GM23248 (cell line): ENCODE measurements around the gene UBTFL1. TPM values are rescaled to one million over a fixed set of nuclear protein-coding genes. Genes with fewer than 3 reads are reported as not detected.
A peak's percentile ranks its signal among the peaks of the same experiment; 100 is the strongest.

Source experiments
- DNase-seq: peaks from one replicate; pipeline ENCODE4 v3.0.0-alpha.2; 2015
- H2AFZ ChIP-seq: fragments of 200-600 bp; sonication (generic); 2 replicates; pipeline ENCODE4 v1.6.1; 2016; ENCODE audit warnings: antibody characterized with exemption
- H3F3A ChIP-seq: fragments of 200-600 bp; sonication (generic); 2 replicates; pipeline ENCODE4 v1.6.1; 2016; ENCODE audit warnings: mild to moderate bottlenecking, antibody characterized with exemption, mixed run types; ENCODE audit not compliant: insufficient read depth
- H3K27ac ChIP-seq: fragments of 200-600 bp; sonication (generic); 2 replicates; pipeline ENCODE4 v1.5.1; 2016; ENCODE audit warnings: mild to moderate bottlenecking
- H3K27me3 ChIP-seq: fragments of 200-600 bp; sonication (generic); replicated peaks from 2 replicates; pipeline ENCODE4 v1.6.1; 2016; ENCODE audit warnings: mild to moderate bottlenecking; ENCODE audit not compliant: insufficient read depth
- H3K36me3 ChIP-seq: fragments of 200-600 bp; sonication (generic); 2 replicates; pipeline ENCODE4 v1.6.1; 2016; ENCODE audit warnings: low read depth, mild to moderate bottlenecking
- H3K4me1 ChIP-seq: fragments of 200-600 bp; sonication (generic); 2 replicates; pipeline ENCODE4 v1.6.1; 2016; ENCODE audit warnings: mild to moderate bottlenecking; ENCODE audit not compliant: insufficient read depth
- H3K4me2 ChIP-seq: fragments of 200-600 bp; sonication (generic); one replicate; pipeline ENCODE4 v1.6.1; 2016; ENCODE audit warnings: mild to moderate bottlenecking; ENCODE audit not compliant: unreplicated experiment
- H3K4me3 ChIP-seq: fragments of 200-600 bp; sonication (generic); 2 replicates; pipeline ENCODE4 v1.5.1; 2016; ENCODE audit warnings: mild to moderate bottlenecking
- H3K79me2 ChIP-seq: fragments of 200-600 bp; sonication (generic); 2 replicates; pipeline ENCODE4 v1.6.1; 2016; ENCODE audit warnings: mild to moderate bottlenecking; ENCODE audit not compliant: insufficient read depth
- H3K9ac ChIP-seq: fragments of 200-600 bp; sonication (generic); 2 replicates; pipeline ENCODE4 v1.6.1; 2016; ENCODE audit warnings: mild to moderate bottlenecking
- H3K9me2 ChIP-seq: fragments of 200-600 bp; sonication (generic); 2 replicates; pipeline ENCODE4 v1.6.1; 2016; ENCODE audit warnings: mixed run types, mild to moderate bottlenecking, moderate library complexity; ENCODE audit not compliant: insufficient read depth
- H3K9me3 ChIP-seq: fragments of 200-600 bp; sonication (generic); one replicate; pipeline ENCODE4 v1.6.1; 2017; ENCODE audit warnings: low read depth
- H4K20me1 ChIP-seq: fragments of 200-600 bp; sonication (generic); 2 replicates; pipeline ENCODE4 v1.6.0; 2016; ENCODE audit not compliant: insufficient read depth
- EZH2 ChIP-seq: fragments of 200-600 bp; sonication (generic); IDR thresholded peaks from 2 replicates; pipeline ENCODE4 v1.6.1; 2018; ENCODE audit warnings: antibody characterized with exemption, mild to moderate bottlenecking; ENCODE audit not compliant: insufficient read depth, poor library complexity, severe bottlenecking
- EZH2phosphoT487 ChIP-seq: fragments of 200-600 bp; sonication (generic); IDR thresholded peaks from 2 replicates; pipeline ENCODE4 v1.6.1; 2018; ENCODE audit warnings: antibody characterized with exemption, moderate library complexity, mild to moderate bottlenecking, low read depth; ENCODE audit not compliant: insufficient read depth
- WGBS, 2 experiments: methylation state at CpG; one replicate each; pipeline ENCODE4 v1.1.6; 2015 to 2017; ENCODE audit warnings: low lambda C conversion rate in 2 of 2, low coverage in 1 of 2; ENCODE audit errors: missing lambda C conversion rate in 2 of 2; 5-methylcytosine and 5-hydroxymethylcytosine counted together
- in situ Hi-C: fragments of 300-500 bp; cut with MboI; formaldehyde crosslinking; loops from 2 replicates; pipeline ENCODE4 v1.15.0; 2020
- polyA plus RNA-seq: library from polyadenylated mRNA; unstranded; fragments of >200 nt; fragmentation: Nextera tagmentation; extraction: Ambion mirVana; gene quantifications from 2 replicates; pipeline ENCODE4 v1.2.1, GENCODE V29; 2016
- total RNA-seq: library from RNA; depleted of rRNA; stranded (reverse); fragments of >200 nt; shearing (Covaris generic); gene quantifications from 2 replicates; pipeline ENCODE4 v1.2.3, GENCODE V29; 2014

The UBTFL1 gene
- total and polyA plus RNA-seq, 2 experiments from 2014 or later, result not detected

- Histone ChIP-seq H3K9me3 (no peaks in the 10 kb centered on the region), H3K4me3 (no peak overlapping the region), H3K36me3 (no peaks in the 10 kb centered on the region), H3K4me1 (no peaks in the 10 kb centered on the region), H3K4me2 (no peak overlapping the region), H3K9ac (no peak overlapping the region), H3K27ac (no peak overlapping the region), H2AFZ (no peak overlapping the region), H3K79me2 (no peaks in the 10 kb centered on the region), H3F3A (no peaks in the 10 kb centered on the region), H3K27me3 (no peaks in the 10 kb centered on the region), H3K9me2 (no peaks in the 10 kb centered on the region), H4K20me1 (no peaks in the 10 kb centered on the region)
- TF ChIP-seq EZH2phosphoT487, result no peak
- in situ Hi-C loops, result loop anchor here (25.0 kb wide), 1 partner anchor 988 kb away; no protein-coding TSS in a partner anchor
- DNase-seq, result no peak
- 47 to 55% methylated on average over 3 of the region's 3 CpGs for WGBS, 2 experiments
Measured at GRCh38 chr11:90100431-90100830, 14.7 kb downstream of the UBTFL1 start.

- WGBS, 2 experiments, result 0% methylated on average over 2 of the region's 2 CpGs
- TF ChIP-seq EZH2phosphoT487, result no peak
- TF ChIP-seq EZH2, result no peak
- H3K27me3 ChIP-seq, result 0 out of 2 replicates have a peak, but pooled peaks cover 4% of the 10 kb centered on the region
- H3K9me2 ChIP-seq, result no peaks in the 10 kb centered on the region
- no peaks in the 10 kb centered on the region for H3K79me2 ChIP-seq
- no peaks in the 10 kb centered on the region for H3F3A ChIP-seq
- no peak overlapping the region for H3K4me3 ChIP-seq
- H4K20me1 ChIP-seq, result no peaks in the 10 kb centered on the region
- in situ Hi-C loops, result loop anchor here (25.0 kb wide), 1 partner anchor 1001 kb away; no protein-coding TSS in a partner anchor
- H3K4me2 ChIP-seq, result no peak overlapping the region
- no peaks in the 10 kb centered on the region for H3K4me1 ChIP-seq
- H3K27ac ChIP-seq, result no peak overlapping the region
- H3K9me3 ChIP-seq, result no peaks in the 10 kb centered on the region
- no peak overlapping the region for H2AFZ ChIP-seq
- no peaks in the 10 kb centered on the region for H3K36me3 ChIP-seq
- H3K9ac ChIP-seq, result no peak overlapping the region
- DNase-seq, result peak; percentile 16
Measured at GRCh38 chr11:90113541-90113940, 27.8 kb downstream of the UBTFL1 start.

DNA sequence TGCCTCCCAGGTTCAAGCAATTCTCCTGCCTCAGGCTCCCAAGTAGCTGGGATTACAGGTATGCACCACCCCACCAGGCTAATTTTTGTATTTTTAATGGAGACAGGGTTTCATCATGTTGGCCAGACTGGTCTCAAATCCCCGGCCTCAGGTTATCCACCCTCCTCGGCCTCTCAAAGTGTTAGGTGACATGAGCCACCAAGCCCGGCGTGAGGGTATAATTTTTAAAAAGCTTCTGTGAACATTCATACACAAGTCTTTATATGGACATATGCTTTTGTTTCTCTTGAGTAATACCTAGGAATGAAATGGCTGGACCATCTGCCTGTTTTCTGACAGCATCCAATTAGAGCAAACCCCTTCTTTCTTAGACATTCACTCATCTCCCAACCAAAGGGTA lies 34.4 kb downstream of the UBTFL1 start:
- Histone ChIP-seq H3K9me2 (no peaks in the 10 kb centered on the region), H3F3A (no peaks in the 10 kb centered on the region), H3K4me2 (no peak overlapping the region), H3K36me3 (no peaks in the 10 kb centered on the region), H2AFZ (no peak overlapping the region), H3K4me1 (no peaks in the 10 kb centered on the region), H3K79me2 (no peaks in the 10 kb centered on the region), H4K20me1 (no peaks in the 10 kb centered on the region), H3K9ac (no peak overlapping the region), H3K27me3 (no peaks in the 10 kb centered on the region), H3K9me3 (no peaks in the 10 kb centered on the region), H3K27ac (no peak overlapping the region), H3K4me3 (no peak overlapping the region)
- WGBS, 2 experiments, result 69 to 82% methylated on average over 4 of the region's 4 CpGs
- in situ Hi-C loops, result loop anchor here (25.0 kb wide), 1 partner anchor 1008 kb away; no protein-coding TSS in a partner anchor
- DNase-seq, result no peak
- TF ChIP-seq EZH2phosphoT487, result no peak
- TF ChIP-seq EZH2, result no peak

DNA sequence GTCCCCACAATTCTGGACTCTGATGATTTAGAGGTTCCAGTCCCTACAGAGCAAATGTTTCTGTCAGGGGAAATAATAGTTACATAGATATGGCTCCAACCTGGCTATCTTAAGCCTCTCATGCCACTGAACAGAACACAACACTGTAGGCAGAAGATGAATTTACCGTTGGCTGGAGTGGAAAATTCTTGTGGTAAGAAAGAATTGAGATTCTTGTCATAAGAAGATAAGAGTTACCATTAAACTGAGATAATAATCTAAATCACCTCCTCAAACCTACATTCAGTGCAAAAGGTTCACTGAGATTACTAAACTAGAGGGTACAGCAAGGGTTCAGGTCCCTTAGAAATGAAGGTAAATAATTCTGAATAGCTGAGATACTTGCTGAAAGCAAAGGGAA lies 38.6 kb downstream of the UBTFL1 start:
- H3K27me3 ChIP-seq, result no peaks in the 10 kb centered on the region
- H3K4me3 ChIP-seq, result no peak overlapping the region
- TF ChIP-seq EZH2phosphoT487, result no peak
- no peak for TF ChIP-seq EZH2
- no peaks in the 10 kb centered on the region for H3K4me1 ChIP-seq
- H3K9me3 ChIP-seq, result no peaks in the 10 kb centered on the region
- in situ Hi-C loops, result loop anchor here (25.0 kb wide), 1 partner anchor 1012 kb away; no protein-coding TSS in a partner anchor
- no peak for DNase-seq
- H3K9me2 ChIP-seq, result no peaks in the 10 kb centered on the region
- H3K9ac ChIP-seq, result no peak overlapping the region
- H2AFZ ChIP-seq, result no peak overlapping the region
- 5 to 21% methylated on average over 1 of the region's 1 CpG for WGBS, 2 experiments
- H3K79me2 ChIP-seq, result no peaks in the 10 kb centered on the region
- H3K36me3 ChIP-seq, result no peaks in the 10 kb centered on the region
- no peaks in the 10 kb centered on the region for H3F3A ChIP-seq
- no peak overlapping the region for H3K27ac ChIP-seq
- no peak overlapping the region for H3K4me2 ChIP-seq
- H4K20me1 ChIP-seq, result no peaks in the 10 kb centered on the region

- Histone ChIP-seq H3F3A (no peaks in the 10 kb centered on the region), H3K36me3 (no peaks in the 10 kb centered on the region), H2AFZ (no peak overlapping the region), H3K9ac (no peak overlapping the region), H3K27ac (no peak overlapping the region), H3K79me2 (no peaks in the 10 kb centered on the region), H3K4me3 (no peak overlapping the region), H3K9me2 (no peaks in the 10 kb centered on the region), H3K27me3 (no peaks in the 10 kb centered on the region), H3K9me3 (no peaks in the 10 kb centered on the region), H3K4me2 (no peak overlapping the region), H4K20me1 (no peaks in the 10 kb centered on the region), H3K4me1 (no peaks in the 10 kb centered on the region)
- TF ChIP-seq EZH2, result no peak
- no peak for TF ChIP-seq EZH2phosphoT487
- no peak for DNase-seq
- in situ Hi-C loops, result loop anchor here (25.0 kb wide), 1 partner anchor 1013 kb away; no protein-coding TSS in a partner anchor
- WGBS, 2 experiments, result 31 to 33% methylated on average over 3 of the region's 3 CpGs
Measured at GRCh38 chr11:90124946-90125345, 39.2 kb downstream of the UBTFL1 start.
